Kidney (tissue), 14 donors: ENCODE data around the gene KSR1. TPM values are rescaled to one million over a fixed set of nuclear protein-coding genes. Genes with fewer than 3 reads are reported as not detected.
"Not testable (repeated sequence)": the region's sequence is repeated elsewhere in the genome, so short reads cannot be mapped to it uniquely, and the experiment has no call there.

Experiments
- DNase-seq, 5 donors: peaks; one replicate each; pipeline ENCODE4 v3.0.0-alpha.2; 2013 to 2020
- FAIRE-seq: peaks from 2 replicates; lab custom pipeline; 2012; peaks lifted over from hg19 to GRCh38; lab: Jason Lieb, UNC
- H3K27ac ChIP-seq, 2 donors: one replicate each; pipeline ENCODE4 v1.7.0; 2013; ENCODE audit warnings: low read depth in 2 of 2, low read length in 2 of 2, inconsistent platforms in 1 of 2
- H3K27me3 ChIP-seq: one replicate; pipeline ENCODE4 v1.7.1; 2013; ENCODE audit warnings: low read length, inconsistent platforms; ENCODE audit not compliant: control insufficient read depth, insufficient read depth
- H3K36me3 ChIP-seq, 3 donors: one replicate each; pipeline versions ENCODE4 v1.7.0 to v1.7.1; 2013; ENCODE audit warnings: low read length in 3 of 3, control low read depth in 1 of 3, inconsistent platforms in 1 of 3; ENCODE audit not compliant: insufficient read depth in 3 of 3, control insufficient read depth in 2 of 3
- H3K4me1 ChIP-seq, 3 donors: one replicate each; pipeline versions ENCODE4 v1.7.0 to v1.7.1; 2013; ENCODE audit warnings: low read length in 3 of 3, inconsistent platforms in 1 of 3, low read depth in 1 of 3; ENCODE audit not compliant: control insufficient read depth in 2 of 3, insufficient read depth in 2 of 3
- H3K4me3 ChIP-seq, 3 donors: one replicate each; pipeline versions ENCODE4 v1.7.0 to v1.8.1; 2013; ENCODE audit warnings: low read length in 3 of 3, control low read depth in 1 of 3, inconsistent platforms in 1 of 3
- H3K9ac ChIP-seq, 3 donors: one replicate each; pipeline versions ENCODE4 v1.7.0 to v1.7.1; 2013; ENCODE audit warnings: low read length in 3 of 3, control low read depth in 1 of 3, inconsistent platforms in 1 of 3
- H3K9me3 ChIP-seq, 3 donors: one replicate each; pipeline versions ENCODE4 v1.7.0 to v1.7.1; 2013; ENCODE audit warnings: low read length in 3 of 3, control low read depth in 1 of 3, inconsistent platforms in 1 of 3; ENCODE audit not compliant: control insufficient read depth in 2 of 3, insufficient read depth in 1 of 3
- intact Hi-C: fragments of 100-400 bp; cut with DNase I; formaldehyde crosslinking; loops from one replicate; pipeline ENCODE4 v1.11.1; 2022
- polyA plus RNA-seq: library from polyadenylated mRNA; stranded (reverse); fragments of 350-450 nt; fragmentation: Illumina TruSeq; extraction: RNeasy Lipid Tissue Mini Kit (QIAGEN cat#74804); gene quantifications from one replicate; pipeline ENCODE4 v1.2.3, GENCODE V29; 2014; ENCODE audit warnings: low read depth, low replicate concordance; ENCODE audit not compliant: insufficient read depth
- total RNA-seq: library from RNA; stranded (reverse); fragmentation: NEBNext Ultra II Directional; extraction: Animal tissue kit (Norgen Biotek cat#: 25700); gene quantifications from one replicate; pipeline ENCODE4 v1.2.1, GENCODE V29; 2021
- TF ChIP-seq, protein P1 (sequence below): IDR thresholded peaks from 3 replicates; pipeline ENCODE4 v1.5.1; 2012; ENCODE audit warnings: mild to moderate bottlenecking, moderate library complexity, borderline replicate concordance; ENCODE audit not compliant: insufficient read depth; ENCODE audit errors: extremely low read depth
- donor health status: control.
- donor health status: control.
- donor health status: control.
- donor health status: control.
- donor health status: control.
- donor health status: DM: yes; HTN: yes; CAD: no.
- donor health status: Normal renal cell carcinoma (clear cell type).

KSR1 gene
- total and polyA plus RNA-seq, 2 donors from 2014 or later = 11.7 to 97.3 TPM

- FAIRE-seq = no peak
- Histone ChIP-seq H3K4me1 (no peaks in the 10 kb centered on the region), H3K9me3 (no peaks in the 10 kb centered on the region), H3K27ac (no peak overlapping the region), H3K27me3 (no peaks in the 10 kb centered on the region), H3K9ac (no peak overlapping the region), H3K4me3 (no peak overlapping the region), H3K36me3 (no peaks in the 10 kb centered on the region)
- no peak for DNase-seq
- intact Hi-C loops = no loop called here
- TF ChIP-seq, protein P1, sequence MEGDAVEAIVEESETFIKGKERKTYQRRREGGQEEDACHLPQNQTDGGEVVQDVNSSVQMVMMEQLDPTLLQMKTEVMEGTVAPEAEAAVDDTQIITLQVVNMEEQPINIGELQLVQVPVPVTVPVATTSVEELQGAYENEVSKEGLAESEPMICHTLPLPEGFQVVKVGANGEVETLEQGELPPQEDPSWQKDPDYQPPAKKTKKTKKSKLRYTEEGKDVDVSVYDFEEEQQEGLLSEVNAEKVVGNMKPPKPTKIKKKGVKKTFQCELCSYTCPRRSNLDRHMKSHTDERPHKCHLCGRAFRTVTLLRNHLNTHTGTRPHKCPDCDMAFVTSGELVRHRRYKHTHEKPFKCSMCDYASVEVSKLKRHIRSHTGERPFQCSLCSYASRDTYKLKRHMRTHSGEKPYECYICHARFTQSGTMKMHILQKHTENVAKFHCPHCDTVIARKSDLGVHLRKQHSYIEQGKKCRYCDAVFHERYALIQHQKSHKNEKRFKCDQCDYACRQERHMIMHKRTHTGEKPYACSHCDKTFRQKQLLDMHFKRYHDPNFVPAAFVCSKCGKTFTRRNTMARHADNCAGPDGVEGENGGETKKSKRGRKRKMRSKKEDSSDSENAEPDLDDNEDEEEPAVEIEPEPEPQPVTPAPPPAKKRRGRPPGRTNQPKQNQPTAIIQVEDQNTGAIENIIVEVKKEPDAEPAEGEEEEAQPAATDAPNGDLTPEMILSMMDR = no peak
Observed at GRCh38 chr17:27446569-27447301, 9.5 kb upstream of the KSR1 start.

GRCh38 chr17:27448534-27448933 lies 7.7 kb upstream of the KSR1 start:
- H3K4me3 ChIP-seq, H3K27ac ChIP-seq, DNase-seq, H3K9ac ChIP-seq, H3K27me3 ChIP-seq, H3K9me3 ChIP-seq, FAIRE-seq, H3K4me1 ChIP-seq, H3K36me3 ChIP-seq, intact Hi-C loops: not testable (repeated sequence)

GRCh38 chr17:27449541-27449940 lies 6.7 kb upstream of the KSR1 start:
- no peak overlapping the region for H3K4me3 ChIP-seq
- no peaks in the 10 kb centered on the region for H3K9me3 ChIP-seq
- H3K27me3 ChIP-seq = no peaks in the 10 kb centered on the region
- H3K9ac ChIP-seq = no peak overlapping the region
- H3K27ac ChIP-seq = no peak overlapping the region
- no peak for DNase-seq
- H3K4me1 ChIP-seq = no peaks in the 10 kb centered on the region
- TF ChIP-seq, protein P1 = no peak
- intact Hi-C loops = no loop called here
- no peaks in the 10 kb centered on the region for H3K36me3 ChIP-seq
- FAIRE-seq = no peak

DNA sequence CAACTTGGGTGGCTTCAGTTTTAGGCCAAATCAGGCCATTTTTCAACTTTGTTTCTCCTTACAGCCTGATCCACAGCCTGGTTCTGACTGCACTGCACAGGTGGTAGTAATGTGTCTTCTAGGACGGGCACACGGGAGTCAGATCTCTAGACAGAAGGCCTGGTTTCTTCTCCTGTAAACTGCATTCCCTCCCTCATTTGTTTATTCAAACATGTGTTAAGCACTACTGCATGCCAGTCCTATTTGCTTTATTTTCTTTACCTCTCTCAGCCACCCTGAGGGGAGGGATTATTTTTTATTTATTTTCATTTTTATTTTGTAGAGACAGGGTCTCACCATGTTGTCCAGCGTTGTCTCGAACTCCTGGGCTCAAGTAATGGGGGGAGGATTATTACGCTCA lies 6.3 kb upstream of the KSR1 start:
- DNase-seq = no peak
- H3K4me3 ChIP-seq = no peak overlapping the region
- intact Hi-C loops = loop anchor here (10.0 kb wide), 2 partner anchors 65 to 135 kb away; no protein-coding TSS in a partner anchor
- TF ChIP-seq, protein P1 = no peak
- no peak overlapping the region for H3K27ac ChIP-seq
- no peaks in the 10 kb centered on the region for H3K36me3 ChIP-seq
- H3K4me1 ChIP-seq = no peaks in the 10 kb centered on the region
- no peak for FAIRE-seq
- no peaks in the 10 kb centered on the region for H3K9me3 ChIP-seq
- no peak overlapping the region for H3K9ac ChIP-seq
- H3K27me3 ChIP-seq = no peaks in the 10 kb centered on the region
